Islet precursor cell (in vitro differentiated cells): ENCODE results near the gene ELOVL2.

Experiments
- DNase-seq: peaks from one replicate; pipeline ENCODE4 v3.0.0-alpha.2; 2018

The ELOVL2 gene

DNA sequence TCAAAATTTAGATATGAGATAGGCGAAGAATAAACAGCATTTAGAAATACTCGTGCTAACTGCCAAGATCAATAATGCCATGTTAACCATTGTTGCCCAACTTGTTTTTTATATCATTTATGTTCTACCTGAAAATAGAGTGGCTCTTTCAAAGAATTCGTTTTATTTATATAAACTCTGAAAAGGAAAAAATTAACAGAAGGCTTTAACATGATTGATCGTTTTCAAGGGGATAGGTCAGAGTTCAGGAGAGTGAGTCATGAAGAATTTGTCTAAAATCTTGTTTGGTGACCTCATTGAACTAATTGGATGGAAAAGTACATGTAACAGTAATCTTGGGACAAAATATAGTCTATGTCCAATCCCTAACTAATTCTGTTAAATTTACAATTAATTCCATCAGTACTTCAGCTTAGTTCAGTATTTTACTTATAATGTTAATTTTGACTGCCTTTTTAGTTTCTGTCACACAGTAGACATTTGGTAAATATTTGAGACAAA lies 11.1 kb upstream of the ELOVL2 start:
- DNase-seq: no peak

GRCh38 chr6:11054722-11055121 lies 10.6 kb upstream of the ELOVL2 start:
- DNase-seq: no peak

DNA sequence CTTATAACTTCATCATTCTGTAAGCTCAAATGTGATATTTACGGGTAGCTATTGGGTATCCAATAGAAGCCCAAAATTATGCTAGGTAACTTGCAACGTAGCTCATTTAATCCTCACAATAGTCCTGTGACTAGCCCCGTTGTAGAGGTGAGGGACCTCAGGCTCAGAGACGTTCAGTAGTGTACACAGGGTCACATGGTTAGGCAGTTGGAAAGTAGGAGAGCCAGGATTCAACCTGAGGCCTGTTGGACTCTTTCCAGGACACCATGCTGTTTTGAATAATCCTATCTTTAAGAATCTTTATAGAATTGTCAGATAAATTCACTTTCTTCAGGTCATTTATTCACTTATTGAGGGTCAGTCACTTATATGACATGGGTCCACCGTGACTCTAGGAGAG lies 9.2 kb upstream of the ELOVL2 start:
- DNase-seq: no peak

GRCh38 chr6:11050731-11051130 lies 6.6 kb upstream of the ELOVL2 start:
- peak; percentile 82 for DNase-seq

DNA sequence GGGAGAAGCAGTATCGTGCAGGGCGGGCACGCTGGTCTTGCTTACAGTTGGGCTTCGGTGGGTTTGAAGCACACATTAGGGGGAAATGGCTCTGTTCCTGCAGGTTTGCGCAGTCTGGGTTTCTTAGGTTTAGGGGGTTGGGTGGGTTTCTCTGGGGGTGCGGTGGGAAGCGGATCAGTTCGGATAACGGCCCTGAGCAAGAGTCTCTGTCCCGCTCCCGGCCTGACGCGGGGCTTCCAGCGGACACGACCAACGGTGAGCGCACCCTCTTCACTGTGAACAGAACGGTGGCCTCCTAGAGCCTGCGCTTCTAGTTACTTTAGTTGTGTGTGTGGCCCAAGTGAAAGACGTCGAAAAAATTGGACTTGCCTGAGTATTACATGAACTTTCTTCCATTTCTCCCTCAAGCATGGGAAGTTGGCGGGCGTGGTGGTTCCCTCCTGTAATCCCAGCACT lies 635 bp upstream of the ELOVL2 start:
- DNase-seq: no peak

GRCh38 chr6:11043378-11043960 lies 636 bp downstream of the ELOVL2 start:
- DNase-seq: peak; percentile 57

GRCh38 chr6:11042750-11043377 lies 1.2 kb downstream of the ELOVL2 start:
- DNase-seq: no peak

GRCh38 chr6:11042025-11042749 lies 1.9 kb downstream of the ELOVL2 start:
- DNase-seq: no peak

DNA sequence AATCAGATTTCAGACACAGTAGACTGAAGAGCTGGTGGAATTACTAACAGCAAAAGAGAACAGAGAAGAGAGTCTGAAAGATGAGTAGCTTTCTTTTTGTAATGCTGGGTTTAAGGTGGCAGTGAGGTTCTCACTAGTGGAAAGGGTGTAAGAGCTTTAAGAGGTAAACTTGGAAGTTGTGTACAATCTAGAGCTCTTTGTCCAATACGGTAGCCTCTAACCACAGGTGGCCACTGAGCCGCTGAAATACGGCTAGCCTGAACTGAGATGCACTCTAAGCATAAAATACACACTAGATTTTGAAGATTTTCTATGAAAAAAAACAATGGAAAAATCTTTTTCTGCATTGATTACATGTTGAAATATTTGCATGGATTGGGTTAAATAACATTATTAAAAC lies 4.0 kb downstream of the ELOVL2 start:
- no peak for DNase-seq

DNA sequence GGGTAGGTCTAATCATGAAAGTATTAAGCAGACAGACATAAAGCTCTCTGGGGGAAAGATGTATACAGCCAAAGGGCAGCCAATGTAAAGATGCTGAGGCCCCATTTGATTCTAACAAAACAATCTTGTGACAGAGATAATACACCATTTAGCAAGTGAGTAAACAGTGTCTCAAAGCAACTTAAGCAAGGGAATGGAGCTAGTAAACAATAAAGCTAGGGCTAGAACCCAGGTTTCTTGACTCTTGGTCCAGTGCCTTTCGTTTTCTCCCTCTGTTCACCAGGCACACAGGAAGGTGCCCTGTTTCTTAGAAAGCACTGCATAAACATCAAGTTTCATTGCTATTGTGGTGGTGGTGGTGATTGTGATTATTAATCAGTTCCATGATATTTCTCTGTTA lies 5.1 kb downstream of the ELOVL2 start:
- no peak for DNase-seq

- no peak for DNase-seq
These were observed 7.1 kb downstream of the ELOVL2 start for GRCh38 chr6:11036977-11037430.

DNA sequence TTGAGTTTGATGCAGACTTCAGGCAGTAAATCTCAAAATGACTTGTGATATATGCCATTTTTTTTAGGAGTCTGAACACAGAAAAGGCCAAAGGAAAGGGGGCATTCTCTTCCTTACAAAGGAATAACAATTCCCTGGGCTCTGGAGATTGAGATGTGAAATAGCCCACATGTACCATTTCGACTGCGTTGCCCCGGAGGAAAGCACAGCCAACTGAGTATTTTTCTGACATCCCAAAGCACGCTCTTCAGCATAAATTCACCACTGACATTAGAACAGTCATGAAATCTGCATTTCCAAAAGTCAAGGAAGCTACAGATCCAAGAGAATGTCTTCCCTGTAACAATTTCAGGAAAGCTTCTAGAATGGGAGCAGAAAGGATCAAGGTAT lies 7.8 kb downstream of the ELOVL2 start:
- no peak for DNase-seq

DNA sequence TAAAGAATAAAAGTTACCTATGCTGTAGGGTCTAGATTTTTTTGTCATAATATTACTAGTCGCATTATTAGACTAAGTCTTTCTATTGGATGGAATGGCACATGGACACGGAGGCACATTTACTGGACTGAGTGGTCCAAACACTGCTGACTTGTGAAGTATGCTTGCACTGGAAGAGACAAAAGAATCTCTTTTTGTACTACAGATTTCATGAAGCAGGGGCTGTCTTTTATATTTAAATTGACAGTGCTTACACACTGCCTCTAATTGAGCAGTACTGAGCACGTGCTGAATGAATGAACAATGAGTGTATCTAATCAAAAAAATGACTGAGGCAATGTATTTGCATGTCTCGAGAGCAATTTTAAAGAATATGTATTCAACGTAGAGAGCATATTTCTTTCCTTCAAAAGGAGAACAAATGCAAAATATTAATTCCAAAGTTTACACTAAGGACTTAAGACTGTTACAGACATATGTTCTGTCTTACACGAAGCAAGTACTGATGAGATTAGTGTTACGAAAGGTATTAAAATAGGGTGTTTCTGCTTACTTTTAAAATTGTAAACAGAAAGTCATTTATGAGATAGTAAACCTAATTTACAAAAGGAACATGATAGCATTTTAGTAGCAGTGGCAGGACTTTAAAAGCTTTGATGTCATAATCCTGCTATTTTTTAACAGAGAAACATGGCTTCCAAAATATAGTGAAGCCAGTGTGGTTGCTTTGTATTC lies 8.3 kb downstream of the ELOVL2 start:
- DNase-seq: no peak

GRCh38 chr6:11033825-11034224 lies 10.3 kb downstream of the ELOVL2 start:
- DNase-seq: no peak

GRCh38 chr6:11030904-11031303 lies 13.2 kb downstream of the ELOVL2 start:
- no peak for DNase-seq

DNA sequence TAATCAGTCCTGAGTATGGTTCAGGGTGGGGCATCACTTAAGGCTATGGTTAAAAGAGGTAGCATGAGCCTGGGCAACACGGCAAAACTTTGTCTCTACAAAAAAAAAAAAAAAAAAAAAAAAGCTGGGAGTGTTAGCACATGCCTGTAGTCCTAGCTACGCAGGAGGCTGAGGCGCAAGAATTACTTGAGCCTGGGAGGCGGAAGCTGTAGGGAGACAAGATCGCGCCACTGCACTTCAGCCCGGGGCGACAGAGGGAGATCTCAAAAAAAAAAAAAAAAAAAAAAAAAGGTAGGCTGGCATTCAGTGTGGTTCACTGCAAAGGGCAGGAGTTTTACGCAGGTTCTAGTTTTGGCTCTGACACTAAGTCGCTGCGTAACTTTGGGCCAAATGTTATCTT lies 15.1 kb downstream of the ELOVL2 start:
- DNase-seq: no peak

DNA sequence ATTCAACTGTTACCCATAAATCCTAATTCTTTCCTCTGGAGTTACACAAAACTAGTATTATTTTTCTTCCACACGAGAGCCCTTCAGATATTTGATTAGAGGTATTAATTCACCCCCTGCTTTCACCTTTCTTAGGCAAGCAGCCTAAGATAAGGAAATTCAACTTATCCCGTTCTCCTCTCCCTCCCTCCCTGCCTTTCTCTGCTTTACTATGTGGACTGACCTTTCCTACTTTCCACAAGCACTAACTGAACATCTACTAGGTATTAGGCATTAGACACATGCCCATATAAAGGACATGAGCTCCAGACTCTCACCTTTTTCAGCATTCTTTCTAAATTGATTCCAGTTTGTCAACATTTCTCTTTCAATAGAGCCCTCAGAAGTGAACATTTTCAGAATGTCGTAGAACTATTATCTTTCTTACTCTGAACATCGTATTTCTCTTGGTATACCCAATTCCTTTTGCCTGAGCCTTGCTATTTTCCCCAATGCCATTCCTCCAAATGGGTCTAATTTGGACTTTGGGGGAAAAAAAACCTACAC lies 16.5 kb downstream of the ELOVL2 start:
- no peak for DNase-seq

DNA sequence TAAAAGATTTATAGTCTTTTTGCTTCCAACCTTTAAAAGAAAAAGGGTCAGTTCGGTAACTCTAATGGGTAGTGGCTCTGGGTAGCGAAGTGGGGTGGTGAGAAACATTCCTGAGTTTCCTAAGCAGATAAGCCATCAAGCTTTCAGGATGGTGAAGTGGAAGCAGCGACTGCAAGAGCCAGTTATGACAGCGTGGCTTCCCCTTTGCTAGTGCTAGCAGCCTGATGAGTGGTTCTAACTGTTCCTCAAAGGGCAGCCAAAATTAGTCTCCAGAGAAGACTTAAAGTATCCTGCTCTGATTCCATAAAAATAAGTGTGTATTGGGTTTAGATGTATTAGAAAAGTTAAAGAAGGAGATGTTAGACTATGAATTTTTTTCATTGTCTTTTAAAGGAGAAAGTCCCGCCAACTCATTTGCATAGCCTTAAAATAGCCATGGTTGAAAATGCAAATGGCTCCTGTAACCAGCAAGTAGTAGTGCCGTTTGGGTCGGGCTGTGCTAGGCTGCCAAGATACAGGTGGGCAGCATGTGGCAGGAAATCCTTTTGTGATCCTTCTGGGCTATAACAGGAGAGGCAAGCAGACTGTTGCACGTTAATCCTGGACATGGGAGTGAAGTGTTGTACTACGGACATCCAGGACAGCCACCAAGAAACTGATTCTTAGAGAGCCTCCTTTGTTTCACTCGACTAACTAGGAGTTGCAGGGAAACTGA lies 18.0 kb downstream of the ELOVL2 start:
- peak; percentile 62 for DNase-seq

GRCh38 chr6:11025130-11025529 lies 19.0 kb downstream of the ELOVL2 start:
- DNase-seq: no peak

GRCh38 chr6:11023032-11023431 lies 21.1 kb downstream of the ELOVL2 start:
- no peak for DNase-seq

DNA sequence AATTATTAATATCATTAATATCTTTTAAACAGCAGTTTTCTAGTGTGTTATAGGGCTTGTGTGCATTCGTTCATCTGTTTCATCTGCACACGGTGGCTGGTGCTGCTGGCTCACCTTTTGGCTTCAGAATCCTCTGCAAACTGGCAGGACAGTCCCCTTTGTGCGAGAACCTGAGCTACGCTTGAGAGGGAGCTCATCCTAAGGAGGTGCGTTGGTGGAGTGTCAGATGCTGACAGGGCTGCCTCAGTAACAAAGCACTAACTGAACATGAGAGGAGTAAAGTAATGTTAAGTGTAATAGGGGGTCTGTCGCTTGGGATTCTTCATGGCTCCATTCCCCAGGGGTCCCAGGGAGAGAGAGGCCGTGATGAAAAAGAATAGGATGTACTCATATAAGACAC lies 22.4 kb downstream of the ELOVL2 start:
- no peak for DNase-seq

DNA sequence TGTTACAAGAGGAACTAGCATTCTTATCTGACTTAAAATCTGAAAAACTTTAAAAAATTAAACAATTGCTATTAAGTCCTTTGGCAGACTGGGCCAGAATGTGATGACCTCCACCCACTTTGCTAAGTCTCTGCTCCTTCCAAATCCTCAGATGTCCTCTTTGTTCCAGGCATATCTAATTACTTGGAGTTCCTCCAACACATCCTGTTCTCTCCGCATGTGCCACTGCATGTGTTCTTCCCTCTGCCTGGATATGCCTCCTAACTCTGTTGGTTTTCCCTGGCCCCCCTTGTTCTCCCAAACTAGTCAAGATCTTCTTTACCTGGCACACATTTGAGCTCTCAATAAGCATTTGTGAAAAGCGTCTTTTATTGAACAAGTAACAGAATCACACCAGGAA lies 23.1 kb downstream of the ELOVL2 start:
- DNase-seq: no peak
